HL-60 (cell line): ENCODE data around the gene BCL2A1.
"Not testable (repeated sequence)": the region's sequence is repeated elsewhere in the genome, so short reads cannot be mapped to it uniquely, and the experiment has no call there.

Experiments
- CTCF ChIP-seq: IDR thresholded peaks from one replicate; pipeline ENCODE4 v1.5.1; 2011; ENCODE audit warnings: low read length, control low read depth, inconsistent platforms; ENCODE audit not compliant: insufficient read depth
- GABPA ChIP-seq: IDR thresholded peaks from 2 replicates; pipeline ENCODE4 v1.6.1; 2012; ENCODE audit warnings: low read depth
- POLR2AphosphoS5 ChIP-seq: IDR thresholded peaks from 2 replicates; pipeline ENCODE4 v1.6.1; 2012; ENCODE audit warnings: low read depth

- not testable (repeated sequence) for TF ChIP-seq CTCF, POLR2AphosphoS5, GABPA
These were observed 55.1 kb downstream of the BCL2A1 start for GRCh38 chr15:79915776-79916501.
